HG03196 (cell line): ENCODE data around the gene EIF2AK2.

Experiments used
- ATAC-seq: cut with Tn5 transposase; IDR thresholded peaks from one replicate; pipeline ENCODE4 v1.9.1; 2021; ENCODE audit not compliant: unreplicated experiment

The EIF2AK2 gene

DNA sequence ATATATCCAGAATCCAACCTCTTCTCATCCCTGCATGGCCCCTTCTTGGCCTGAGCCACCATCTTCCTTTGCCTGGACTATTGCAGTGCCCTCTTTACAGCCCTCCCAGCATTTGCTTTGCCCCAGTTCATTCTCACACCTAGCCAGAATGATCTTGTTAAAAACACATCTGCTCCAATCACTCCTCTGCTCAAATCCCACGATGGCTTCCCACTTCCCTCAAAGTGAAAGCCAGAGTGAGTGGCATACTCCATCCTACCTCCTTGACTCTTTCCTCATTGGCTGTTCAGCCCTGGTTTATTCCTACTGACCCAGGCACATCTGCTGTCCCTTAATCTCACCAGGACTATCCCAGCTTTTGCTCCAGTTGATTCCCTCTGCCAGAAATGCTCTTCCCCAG lies 17.0 kb upstream of the EIF2AK2 start:
- no peak for ATAC-seq

DNA sequence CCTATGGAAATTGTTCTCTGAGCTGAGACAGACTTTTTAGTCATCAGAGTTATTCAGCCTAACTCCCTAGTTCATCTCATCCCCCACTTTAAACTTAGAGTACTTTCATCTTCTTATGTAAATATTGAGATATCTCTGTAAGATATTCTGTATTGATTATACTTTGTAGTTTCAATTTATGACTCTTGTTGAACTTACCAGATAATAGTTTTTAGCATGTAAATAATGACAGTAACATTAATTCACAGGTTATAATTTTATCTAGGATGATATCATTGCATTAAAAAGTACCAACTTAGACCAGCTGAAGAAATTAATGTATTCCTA lies 14.8 kb upstream of the EIF2AK2 start:
- ATAC-seq = no peak

DNA sequence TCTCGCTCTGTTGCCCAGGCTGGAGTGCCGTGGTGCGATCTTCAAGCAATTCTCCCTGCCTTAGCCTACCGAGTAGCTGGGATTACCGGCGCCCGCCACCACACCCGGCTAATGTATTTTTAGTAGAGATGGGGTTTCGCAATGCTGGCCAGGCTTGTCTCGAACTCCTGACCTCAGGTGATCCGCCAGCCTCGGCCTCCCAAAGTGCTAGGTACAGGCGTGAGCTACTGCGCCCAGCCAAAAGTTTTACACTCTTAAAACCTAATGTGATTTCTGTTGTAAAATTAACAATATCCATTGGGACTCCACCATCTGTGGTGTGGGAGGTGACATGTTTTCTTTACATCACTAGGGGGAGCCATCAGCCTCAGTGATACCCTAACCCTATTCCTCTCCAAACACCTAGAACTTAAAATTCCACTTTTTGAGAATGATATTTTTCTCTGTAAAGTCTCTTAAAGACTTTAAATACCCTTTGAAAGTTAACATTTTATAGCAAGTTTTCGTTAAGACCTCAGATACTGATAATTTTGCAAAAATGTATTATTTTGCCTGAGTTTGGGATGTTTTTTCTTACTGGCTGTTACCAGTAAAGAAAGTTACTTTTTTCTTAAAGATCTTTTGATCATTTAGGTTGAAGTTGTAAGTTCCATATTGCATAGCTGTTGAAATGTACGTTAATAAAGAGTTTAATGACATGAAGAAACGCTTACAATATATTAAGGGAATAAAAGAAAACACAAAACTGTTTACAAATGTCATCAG lies 11.6 kb upstream of the EIF2AK2 start:
- no peak for ATAC-seq

DNA sequence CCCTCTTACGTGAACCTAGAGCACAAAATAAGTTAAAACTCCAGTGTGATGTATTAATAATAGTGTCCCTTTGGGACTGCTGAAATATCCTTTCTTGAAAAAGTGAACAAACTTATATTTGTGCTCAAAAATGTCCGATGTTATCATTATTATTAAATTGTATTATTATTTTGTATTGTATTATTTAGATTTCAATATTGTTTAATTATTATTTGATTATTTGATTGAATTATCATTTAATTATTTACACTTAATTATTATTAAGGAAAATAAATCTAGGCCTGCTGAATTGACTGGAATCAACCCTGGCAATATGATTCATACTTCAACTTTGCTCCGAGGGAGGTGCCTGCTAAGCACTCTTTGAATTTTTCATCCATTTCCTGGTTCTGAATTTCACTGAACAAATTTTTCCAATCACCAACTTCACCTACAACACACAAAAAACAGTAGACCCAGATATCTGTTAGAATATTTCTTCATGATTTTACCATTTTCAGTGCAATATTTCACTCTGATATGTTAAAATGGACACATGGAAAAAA lies 10.9 kb upstream of the EIF2AK2 start:
- ATAC-seq = no peak

DNA sequence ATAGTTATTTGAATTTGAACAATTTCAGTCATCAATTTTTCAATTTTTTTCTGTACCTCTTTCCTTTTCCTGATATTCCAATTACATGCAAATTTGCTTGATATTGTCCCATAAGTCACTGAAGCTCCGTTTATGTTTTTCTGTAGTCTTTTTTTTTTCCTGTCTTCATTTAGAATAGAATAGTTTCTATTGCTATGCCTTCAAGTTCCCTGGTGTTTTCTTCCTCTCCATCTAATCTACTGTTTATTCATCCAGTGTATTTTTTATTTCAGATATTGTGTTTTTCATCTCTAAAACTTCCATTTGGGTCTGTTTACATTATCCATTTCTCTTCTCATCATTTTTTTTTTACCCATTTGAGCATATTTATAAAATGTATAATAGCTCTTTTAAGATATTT lies 8.0 kb upstream of the EIF2AK2 start:
- no peak for ATAC-seq

DNA sequence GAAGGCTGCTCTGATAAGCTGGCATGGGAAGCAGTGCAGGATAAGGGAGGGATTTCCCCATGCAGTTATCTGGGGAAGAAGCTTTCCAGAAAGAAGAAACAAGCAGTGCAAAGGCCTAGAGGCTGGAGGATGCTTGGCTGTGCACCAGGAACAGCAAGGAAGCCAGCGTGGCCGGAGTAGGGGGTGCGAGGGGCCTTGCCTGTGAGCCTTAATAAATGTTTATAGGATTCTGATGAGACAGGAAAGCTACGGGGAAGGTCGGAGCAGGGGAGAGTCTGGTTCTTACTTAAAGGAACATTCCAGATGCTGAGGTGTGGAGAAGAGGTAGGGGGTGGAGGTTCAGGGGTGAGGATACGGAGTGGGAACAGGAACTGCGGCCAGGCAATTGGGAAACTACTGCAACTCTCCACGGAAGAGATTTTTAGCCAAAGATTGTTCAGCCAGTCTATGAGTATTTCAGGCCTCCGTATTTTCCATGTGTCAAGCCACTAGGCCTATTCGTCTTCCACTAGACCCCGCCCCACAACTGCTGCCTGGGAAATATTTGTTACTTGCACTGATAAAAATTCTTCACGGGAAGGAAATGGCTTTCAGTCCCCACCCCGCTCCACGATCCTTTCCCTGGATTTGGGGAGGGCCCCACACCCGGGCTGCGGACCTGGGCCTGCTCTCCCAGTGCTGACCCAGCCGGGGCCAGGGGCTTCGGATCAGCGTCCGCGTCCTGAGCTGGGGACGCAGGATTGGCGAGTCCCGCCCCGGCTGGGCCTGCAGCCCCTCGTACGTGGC lies 516 bp downstream of the EIF2AK2 start:
- no peak for ATAC-seq

DNA sequence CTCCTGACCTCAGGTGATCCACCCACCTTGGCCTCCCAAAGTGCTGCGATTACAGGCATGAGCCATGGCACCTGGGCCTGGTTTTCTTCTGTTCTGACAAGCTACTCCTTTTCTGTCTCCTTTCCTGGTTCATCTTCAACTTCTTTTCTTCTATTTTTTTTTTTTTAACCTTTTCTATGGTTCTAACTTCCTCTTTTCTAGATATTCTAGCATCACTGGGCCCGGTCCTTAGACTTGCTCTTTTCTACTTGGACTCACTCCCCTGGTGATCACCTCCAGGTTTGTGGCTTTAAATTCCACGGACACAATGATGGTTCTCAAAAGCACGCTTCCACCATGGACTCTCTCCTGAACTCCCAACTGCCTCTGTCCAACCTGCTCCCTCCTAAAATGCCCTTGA lies 2.0 kb downstream of the EIF2AK2 start:
- no peak for ATAC-seq

DNA sequence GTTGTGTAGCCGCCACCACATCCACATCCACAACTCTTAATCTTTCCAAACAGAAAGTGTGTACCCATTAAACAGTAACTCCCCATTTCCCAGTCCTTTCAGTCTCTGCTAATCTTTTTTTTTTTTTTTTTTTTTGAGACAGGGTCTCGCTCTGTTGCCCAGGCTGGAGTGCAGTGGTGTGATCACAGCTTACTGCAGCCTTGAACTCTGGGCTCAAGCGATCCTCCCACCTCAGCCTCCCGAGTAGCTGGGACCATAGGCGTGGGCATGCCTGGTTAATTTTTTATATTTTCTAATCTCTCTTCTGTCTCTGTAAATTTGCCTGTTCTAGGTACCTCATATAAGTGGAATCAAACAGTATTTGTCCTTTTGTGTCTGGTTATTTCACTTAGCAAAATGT lies 3.6 kb downstream of the EIF2AK2 start:
- no peak for ATAC-seq

DNA sequence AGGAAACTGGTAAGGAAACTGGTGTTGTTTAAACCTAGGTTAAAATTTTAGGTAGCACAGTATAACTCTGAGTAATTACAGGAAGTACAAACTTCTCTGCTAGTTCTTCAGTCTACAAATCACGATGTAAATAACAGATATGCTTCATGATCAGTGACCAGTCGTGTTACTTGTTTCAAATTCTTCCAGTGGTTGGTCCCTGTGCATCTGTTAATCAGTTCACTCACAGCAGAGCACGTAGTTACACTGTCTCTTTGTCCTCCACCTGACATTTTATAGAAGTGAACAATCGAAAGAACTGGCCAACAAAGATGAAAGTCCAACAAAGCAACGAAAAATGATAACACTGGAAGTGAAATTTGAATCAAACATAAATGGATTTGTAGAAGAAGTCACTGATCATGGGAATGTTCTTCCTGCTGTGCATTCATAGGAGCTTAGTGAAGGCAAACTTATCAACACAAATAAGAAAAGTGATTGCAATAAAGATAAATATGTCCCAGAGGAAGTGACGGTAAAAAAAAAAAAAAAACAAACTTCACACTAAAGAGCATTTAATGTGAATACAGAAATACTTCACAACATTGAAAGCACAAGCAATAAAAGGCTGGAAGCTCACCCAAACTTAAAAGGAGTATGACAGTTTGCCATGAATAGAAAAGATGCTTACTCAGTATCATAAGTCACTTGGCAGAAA lies 7.0 kb downstream of the EIF2AK2 start:
- ATAC-seq = no peak

DNA sequence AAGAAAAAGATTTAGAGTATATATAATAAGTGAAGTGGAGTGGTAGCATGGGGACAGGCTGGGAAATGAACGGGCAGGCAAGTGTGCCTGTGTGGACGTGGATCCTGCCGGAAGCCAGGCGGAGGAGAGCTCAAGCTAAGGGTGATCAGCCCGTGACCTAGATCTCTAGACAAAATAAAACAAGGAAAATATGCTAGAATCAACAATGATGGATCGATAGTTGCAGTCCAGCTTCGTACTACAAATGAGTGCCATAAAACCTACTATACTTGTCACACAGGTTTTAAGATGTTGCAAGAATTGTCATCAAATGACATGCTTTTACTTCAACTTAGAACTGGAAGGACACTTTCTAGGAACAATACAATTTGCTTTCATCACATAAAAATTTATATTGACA lies 8.5 kb downstream of the EIF2AK2 start:
- ATAC-seq = no peak

DNA sequence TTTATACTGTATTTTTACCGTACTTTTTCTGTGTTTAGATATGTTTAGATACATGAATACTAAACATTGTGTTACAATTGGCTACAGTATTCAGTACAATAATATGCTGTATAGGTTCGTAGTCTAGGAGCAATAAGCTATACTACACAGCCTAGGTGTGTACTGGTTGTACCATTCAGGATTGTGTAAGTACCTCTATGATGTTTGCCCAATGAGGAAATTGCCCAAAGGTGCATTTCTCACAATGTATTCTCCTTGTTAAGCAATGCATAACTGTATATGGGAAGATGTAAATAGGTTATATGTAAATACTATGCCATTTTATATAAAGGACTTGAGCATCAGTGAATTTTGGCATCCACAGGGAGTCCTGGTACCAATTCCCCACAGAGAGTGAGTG lies 10.7 kb downstream of the EIF2AK2 start:
- no peak for ATAC-seq

DNA sequence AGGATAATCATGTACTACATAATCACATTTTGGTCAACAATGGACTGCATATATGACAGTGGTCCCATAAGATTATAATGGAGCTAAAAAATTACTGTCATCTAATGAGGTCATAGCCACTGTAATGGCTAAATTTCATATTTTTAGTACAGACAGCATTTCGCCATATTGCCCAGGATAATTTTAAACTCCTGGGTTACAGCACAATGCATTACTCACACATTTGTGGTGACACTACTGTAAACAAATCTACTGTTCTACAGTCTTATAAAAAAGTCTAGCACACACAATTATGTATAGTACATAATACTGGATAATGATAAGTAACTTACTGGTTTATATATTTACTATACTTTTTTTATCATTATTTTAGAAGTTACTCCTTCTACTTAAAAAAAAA lies 12.8 kb downstream of the EIF2AK2 start:
- no peak for ATAC-seq

DNA sequence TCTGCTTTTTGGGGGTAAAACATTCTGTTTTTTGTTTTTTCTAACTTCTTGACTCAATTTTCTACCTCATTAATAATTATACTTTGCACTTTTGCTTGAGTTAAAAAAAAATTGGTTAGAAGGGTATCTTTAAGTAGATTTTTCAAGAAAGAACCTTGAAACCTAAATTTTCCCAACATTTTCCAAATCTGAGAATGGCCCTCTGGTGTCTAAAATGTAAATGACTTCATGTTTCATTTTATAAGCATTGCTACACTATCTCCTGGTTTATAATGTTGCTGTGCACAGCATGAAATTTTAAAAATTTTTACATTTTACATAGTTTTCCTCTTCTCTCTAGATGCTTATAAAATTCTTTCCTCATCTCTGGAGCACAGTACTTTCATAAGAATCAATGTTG lies 14.2 kb downstream of the EIF2AK2 start:
- no peak for ATAC-seq

DNA sequence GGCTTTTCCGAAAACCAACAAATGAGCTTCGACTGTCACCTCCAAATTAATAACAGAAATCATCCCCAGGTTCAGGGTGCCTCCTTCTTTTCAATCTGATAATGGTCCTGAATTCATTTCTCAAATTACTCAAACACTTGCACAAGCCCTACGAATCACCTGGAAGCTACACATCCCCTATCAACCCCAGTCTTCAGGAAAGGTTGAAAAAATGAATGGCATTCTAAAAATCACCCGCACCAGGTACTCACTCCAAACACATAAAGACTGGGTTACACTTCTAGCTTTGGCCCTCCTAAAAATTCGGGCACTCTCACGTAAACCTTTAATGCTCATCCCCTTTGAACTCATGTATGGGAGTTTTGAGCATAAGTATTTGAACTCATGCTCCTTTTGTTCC lies 23.9 kb downstream of the EIF2AK2 start:
- no peak for ATAC-seq

DNA sequence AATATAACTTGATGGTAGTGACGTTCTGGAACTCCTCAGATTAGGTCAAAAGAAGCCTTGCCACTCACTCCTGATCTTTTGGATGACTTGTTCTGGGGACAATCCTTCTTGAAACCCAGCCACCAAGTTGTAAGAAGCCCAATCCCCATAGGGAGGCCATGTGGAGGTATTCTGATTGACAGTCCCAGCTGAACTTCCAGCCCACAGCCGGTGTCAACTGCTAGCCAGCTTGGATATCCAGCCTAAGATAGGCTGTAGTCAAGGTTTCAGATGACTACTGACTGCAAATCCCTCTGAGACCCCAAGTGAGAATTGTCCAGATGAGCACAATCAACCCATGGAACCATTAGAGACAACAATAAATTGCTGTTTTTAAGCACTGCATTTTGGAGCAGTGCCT lies 31.4 kb downstream of the EIF2AK2 start:
- no peak for ATAC-seq

DNA sequence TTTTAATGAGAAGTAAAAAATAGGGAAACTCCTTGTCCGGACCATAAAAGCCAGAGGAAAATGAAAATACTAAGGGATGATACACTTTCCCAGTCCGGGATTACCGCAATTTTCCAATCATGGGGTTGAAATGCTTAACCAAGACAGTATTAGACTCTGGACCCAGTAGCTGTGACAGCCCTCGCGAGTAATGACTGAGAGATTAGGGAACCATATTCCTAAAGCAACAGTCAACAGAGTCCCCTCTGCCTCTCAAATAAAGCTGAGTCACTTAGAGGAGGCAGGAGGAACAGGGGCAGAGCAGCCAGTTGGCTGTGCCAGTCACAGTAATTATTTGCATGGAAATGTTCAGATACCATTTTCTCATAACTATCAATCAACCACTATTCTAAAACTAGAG lies 37.6 kb downstream of the EIF2AK2 start:
- ATAC-seq = no peak

DNA sequence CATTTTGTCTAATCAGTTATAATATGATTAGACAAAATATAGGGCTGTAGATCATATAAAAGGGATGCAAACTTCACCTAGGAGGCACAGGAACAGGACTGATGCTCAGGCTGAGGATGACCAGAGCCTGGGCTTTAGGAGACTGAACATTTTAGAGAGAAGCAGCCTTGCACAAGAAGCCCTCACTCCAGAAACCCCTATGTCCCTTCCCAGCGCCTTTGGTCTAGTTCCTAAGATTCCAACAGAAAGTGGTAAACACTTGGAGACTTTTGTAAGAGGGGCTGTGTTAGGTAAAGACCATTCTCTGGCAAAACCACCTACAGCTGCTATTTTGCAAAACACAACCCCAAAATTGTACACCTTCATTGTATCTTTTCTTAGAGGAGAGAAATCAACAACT lies 39.2 kb downstream of the EIF2AK2 start:
- ATAC-seq = no peak

DNA sequence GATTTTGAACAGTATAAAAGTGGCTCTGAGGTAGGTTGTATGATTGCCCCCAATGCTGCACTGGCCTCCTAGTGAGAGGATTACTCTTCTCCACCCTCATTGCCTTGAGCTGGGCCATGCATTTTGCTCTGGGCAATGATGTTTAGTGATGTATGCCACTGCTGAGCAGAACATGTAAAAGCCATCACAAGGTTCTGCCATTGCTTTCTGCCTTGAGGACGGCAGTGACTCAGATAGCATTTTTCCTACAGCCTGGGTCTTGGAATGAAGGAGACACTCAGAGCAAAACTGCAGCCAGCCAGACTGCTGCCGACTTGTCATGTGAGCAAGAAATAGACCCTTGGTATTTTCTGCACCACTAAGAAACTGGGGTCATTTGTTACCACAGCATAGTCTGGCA lies 44.8 kb downstream of the EIF2AK2 start:
- no peak for ATAC-seq

DNA sequence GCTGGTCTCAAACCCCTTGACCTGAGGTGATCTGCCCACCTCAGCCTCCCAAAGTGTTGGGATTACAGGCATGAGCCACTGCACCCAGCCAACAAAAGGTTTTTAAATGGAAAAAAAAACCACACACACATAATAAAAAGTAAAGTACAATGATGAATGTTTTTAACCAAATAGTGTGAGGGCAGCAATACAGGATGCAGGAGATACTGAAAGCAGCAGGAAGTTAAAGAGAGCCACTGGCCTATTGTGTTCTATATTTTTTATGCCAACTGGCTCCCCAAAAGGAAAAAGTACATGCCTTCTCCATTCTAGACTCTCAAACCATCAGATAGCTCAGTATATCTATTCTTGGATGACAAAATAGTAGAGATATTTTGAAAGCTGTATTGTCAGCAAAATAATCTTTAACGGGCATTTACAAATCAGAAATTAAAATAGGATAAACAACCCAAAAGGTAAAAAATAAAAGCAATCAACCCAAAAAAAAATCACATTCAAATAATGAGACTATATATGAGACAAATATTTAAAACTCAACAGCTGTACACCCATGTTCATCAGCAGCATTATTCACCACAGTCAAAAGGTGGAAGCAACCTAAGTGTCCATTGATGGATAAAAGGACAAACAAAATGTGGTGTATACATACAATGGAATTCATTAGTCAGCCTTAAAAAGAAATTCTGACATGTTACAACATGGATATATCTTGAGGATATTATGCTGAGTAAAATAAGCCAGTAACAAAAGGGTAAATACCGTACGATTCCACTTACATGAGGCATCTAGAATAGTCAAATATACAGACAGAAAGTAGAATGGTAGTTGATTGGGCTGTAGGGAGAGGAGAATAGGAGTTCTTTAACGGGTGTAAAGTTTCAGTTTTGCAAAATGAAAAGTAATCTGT lies 46.2 kb downstream of the EIF2AK2 start:
- no peak for ATAC-seq

DNA sequence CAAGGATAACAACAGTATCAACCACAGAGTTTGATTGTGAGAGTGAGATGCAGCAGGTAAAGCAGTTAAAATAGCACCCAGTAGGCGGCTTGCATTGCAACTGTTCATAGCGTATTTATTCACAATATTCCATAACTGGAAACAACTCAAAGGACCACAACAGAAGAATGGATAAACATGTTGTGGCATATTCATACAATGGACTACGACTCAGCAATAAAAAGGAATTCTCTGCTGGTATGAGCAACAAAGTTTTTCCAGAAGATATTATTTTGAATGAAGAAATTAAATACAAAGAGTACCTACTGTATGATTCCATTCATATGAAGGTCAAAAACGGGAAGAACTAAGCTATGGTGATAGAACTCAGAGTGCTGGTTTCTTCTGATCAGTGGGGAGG lies 47.3 kb downstream of the EIF2AK2 start:
- no peak for ATAC-seq

DNA sequence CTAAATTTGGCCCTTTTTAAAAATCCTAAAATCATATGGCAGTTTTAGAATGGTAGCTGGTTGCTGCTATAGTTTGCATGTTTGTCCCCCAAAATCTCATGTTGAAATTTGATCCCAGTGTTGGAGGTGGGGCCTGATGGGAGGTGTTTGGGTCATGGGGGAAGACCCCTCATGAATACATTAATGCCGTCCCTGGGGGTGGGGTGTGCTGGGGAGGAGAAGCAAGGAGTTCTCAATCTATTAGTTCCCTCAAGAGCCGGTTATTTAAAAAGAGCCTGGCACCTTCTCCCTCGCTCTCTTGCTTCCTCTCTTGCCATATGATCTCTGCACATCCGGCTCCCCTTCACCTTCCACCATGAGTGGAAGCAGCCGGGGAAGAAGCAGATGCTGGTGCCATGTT lies 51.6 kb downstream of the EIF2AK2 start:
- no peak for ATAC-seq
